IMR-90 (cell line): ENCODE data around the gene NDUFAF2.

Source experiments
- BHLHE40 ChIP-seq: fragments of 150-350 bp; IDR thresholded peaks from 2 replicates; pipeline ENCODE4 v1.6.1; 2016; ENCODE audit warnings: mild to moderate bottlenecking, low read depth, low read length
- CEBPB ChIP-seq: IDR thresholded peaks from 2 replicates; pipeline ENCODE4 v1.6.1; 2012; ENCODE audit warnings: low read depth, low read length, improper control_type of control experiment
- CHD1 ChIP-seq: IDR thresholded peaks from 2 replicates; pipeline ENCODE4 v1.6.1; 2012; ENCODE audit warnings: low read depth, low read length, improper control_type of control experiment
- CTCF ChIP-seq: conservative IDR thresholded peaks from 2 replicates; pipeline ENCODE4 v1.5.1; 2012; ENCODE audit warnings: mild to moderate bottlenecking, low read depth, low read length, improper control_type of control experiment
- MAFK ChIP-seq: IDR thresholded peaks from 2 replicates; pipeline ENCODE4 v1.6.1; 2012; ENCODE audit warnings: low read depth, low read length, improper control_type of control experiment
- MAZ ChIP-seq: IDR thresholded peaks from 2 replicates; pipeline ENCODE4 v1.6.1; 2012; ENCODE audit warnings: low read depth, mild to moderate bottlenecking, low read length, improper control_type of control experiment, moderate library complexity, borderline replicate concordance
- NFE2L2 ChIP-seq: fragments of 150-350 bp; IDR thresholded peaks from 2 replicates; pipeline ENCODE4 v1.6.1; 2016; ENCODE audit warnings: low read depth, mild to moderate bottlenecking, low read length
- POLR2A ChIP-seq: IDR thresholded peaks from 2 replicates; pipeline ENCODE4 v1.6.1; 2012; ENCODE audit warnings: mild to moderate bottlenecking, low read depth, low read length
- RAD21 ChIP-seq: IDR thresholded peaks from 2 replicates; pipeline ENCODE4 v1.6.1; 2012; ENCODE audit warnings: low read length, improper control_type of control experiment
- RFX5 ChIP-seq: IDR thresholded peaks from 2 replicates; pipeline ENCODE4 v1.8.0; 2012; ENCODE audit warnings: low read depth, mild to moderate bottlenecking, low read length, moderate library complexity
- SMC3 ChIP-seq: fragments of 150-350 bp; IDR thresholded peaks from 2 replicates; pipeline ENCODE4 v1.6.1; 2016; ENCODE audit warnings: low read depth, mild to moderate bottlenecking, antibody characterized with exemption, low read length, moderate library complexity
- USF2 ChIP-seq: fragments of 150-350 bp; IDR thresholded peaks from 2 replicates; pipeline ENCODE4 v1.6.1; 2017; ENCODE audit warnings: mild to moderate bottlenecking, antibody characterized with exemption, low read length, low read depth

GRCh38 chr5:61069150-61069549, 124.1 kb downstream of the NDUFAF2 start:
- TF ChIP-seq CTCF, result no peak
- no peak for TF ChIP-seq CEBPB
- no peak for TF ChIP-seq RAD21
- no peak for TF ChIP-seq POLR2A
- TF ChIP-seq SMC3, result no peak
- no peak for TF ChIP-seq CHD1
- no peak for TF ChIP-seq MAZ
- no peak for TF ChIP-seq USF2
- no peak for TF ChIP-seq RFX5
- TF ChIP-seq BHLHE40, result no peak
- no peak for TF ChIP-seq NFE2L2
- TF ChIP-seq MAFK, result no peak
